SK-N-DZ (cell line): Measurements from ENCODE around the gene CLEC16A. TPM values are rescaled to one million over a fixed set of nuclear protein-coding genes. Genes with fewer than 3 reads are reported as not detected.
A peak's percentile ranks its signal among the peaks of the same experiment; 100 is the strongest.

Source experiments
- DNase-seq: peaks from one replicate; pipeline ENCODE4 v3.0.0-alpha.2; 2015; ENCODE audit warnings: low spot score
- polyA plus RNA-seq, 2 experiments: library from polyadenylated mRNA; depleted of rRNA; stranded (reverse); fragments of >200 nt; gene quantifications; 2 replicates each; pipeline ENCODE4 v1.2.3, GENCODE V29; 2014

The CLEC16A gene, protein sequence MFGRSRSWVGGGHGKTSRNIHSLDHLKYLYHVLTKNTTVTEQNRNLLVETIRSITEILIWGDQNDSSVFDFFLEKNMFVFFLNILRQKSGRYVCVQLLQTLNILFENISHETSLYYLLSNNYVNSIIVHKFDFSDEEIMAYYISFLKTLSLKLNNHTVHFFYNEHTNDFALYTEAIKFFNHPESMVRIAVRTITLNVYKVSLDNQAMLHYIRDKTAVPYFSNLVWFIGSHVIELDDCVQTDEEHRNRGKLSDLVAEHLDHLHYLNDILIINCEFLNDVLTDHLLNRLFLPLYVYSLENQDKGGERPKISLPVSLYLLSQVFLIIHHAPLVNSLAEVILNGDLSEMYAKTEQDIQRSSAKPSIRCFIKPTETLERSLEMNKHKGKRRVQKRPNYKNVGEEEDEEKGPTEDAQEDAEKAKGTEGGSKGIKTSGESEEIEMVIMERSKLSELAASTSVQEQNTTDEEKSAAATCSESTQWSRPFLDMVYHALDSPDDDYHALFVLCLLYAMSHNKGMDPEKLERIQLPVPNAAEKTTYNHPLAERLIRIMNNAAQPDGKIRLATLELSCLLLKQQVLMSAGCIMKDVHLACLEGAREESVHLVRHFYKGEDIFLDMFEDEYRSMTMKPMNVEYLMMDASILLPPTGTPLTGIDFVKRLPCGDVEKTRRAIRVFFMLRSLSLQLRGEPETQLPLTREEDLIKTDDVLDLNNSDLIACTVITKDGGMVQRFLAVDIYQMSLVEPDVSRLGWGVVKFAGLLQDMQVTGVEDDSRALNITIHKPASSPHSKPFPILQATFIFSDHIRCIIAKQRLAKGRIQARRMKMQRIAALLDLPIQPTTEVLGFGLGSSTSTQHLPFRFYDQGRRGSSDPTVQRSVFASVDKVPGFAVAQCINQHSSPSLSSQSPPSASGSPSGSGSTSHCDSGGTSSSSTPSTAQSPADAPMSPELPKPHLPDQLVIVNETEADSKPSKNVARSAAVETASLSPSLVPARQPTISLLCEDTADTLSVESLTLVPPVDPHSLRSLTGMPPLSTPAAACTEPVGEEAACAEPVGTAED
- 7.4 and 10.1 TPM in 2 replicates for polyA plus RNA-seq (2014; cell fraction: cytosol; rRNA removed)
- 7.2 and 9.7 TPM in 2 replicates for polyA plus RNA-seq (2014; cell fraction: nucleus; rRNA removed)

DNA sequence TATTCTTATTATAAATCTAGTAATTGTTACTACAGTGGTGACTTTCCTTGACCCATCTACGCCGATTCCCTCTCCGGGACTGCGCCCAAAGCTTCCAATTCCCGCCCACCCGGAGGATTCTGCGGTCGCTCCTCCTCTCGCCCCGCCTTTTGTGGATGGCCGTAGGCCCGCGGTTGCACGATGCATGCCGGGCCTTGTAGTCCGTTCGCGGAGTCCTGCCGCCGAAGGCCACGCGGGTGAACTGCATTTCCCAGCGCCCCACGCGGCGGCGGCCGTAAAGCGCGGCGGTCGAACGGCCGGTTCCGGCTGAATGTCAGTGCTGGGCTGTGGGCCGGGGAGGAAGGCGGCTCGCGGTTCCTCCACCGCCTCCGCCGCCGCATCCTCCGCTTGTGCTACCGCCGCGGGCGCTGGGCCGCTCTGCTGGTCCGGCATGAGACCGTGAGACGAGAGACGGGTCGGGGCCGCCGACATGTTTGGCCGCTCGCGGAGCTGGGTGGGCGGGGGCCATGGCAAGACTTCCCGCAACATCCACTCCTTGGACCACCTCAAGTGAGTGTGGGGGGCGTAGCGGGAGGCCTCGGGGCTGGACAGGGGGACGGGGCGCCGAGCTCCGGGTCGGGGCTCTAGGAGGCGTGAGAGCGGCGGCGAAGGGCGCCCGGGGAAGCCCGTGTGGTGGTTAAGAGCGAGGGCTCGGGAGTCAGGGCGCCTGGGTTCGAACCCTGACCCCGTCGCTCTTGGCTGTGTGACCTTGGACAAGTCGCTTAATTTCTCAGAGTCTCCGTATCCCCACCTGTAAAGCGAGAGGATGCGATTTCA is at the start of gene CLEC16A:
TSS of gene CLEC16A (plus strand) at position 316 of the 816 bp plus-strand sequence. CDS start at position 470, 154 bp downstream.
- DNase-seq, result peak; percentile 94

DNA sequence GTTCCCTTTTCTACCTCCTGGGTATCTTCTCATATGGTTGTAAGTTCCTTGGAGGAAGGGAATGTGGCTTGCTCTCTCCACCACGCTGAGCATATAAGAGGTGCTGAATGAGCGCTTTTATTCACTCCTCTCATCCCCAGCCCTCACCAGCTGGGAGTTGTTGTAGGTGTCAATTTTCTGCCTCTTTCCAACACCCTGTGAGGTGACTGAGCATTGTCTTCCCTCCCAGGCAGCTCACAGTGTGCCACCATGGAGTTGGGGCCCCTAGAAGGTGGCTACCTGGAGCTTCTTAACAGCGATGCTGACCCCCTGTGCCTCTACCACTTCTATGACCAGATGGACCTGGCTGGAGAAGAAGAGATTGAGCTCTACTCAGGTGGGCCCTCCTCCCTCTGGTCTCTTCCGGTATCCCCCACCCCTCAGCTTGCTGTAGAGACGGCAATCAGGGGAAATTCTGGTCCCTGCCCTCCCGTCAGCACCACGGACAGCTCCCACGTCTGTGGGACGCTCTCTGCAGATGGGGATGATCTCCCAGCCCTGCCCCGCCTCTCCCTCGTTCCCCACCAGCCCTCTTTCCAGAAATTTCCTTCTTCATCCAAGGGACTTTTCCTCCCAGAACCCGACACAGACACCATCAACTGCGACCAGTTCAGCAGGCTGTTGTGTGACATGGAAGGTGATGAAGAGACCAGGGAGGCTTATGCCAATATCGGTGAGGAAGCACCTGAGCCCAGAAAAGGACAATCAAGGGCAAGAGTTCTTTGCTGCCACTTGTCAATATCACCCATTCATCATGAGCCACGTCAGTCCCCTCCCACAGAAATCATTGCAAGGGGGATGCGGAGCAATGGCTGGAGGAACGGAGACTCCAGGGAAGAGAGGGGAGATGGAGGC is 49.1 kb upstream of the CLEC16A start:
- DNase-seq, result no peak

DNA sequence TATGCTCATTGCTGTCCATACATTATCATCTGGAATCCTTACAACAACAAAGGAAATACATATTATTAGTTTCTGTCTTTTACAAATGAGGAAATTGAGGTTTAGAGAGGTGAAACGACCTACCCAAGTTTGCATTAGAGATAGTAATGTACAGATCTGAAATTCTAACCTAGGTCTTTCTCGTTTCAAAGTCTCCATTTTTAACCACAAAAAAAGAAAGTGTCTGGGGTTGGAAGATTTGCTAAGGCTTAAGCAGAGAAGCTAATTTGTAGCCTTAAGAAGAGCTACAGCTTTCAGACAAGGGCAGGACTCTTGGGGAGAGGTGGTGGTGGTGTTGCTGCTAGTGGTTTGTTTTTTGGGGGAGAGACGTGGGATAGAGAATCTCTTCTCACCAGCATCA is 48.2 kb upstream of the CLEC16A start:
- DNase-seq, result no peak

DNA sequence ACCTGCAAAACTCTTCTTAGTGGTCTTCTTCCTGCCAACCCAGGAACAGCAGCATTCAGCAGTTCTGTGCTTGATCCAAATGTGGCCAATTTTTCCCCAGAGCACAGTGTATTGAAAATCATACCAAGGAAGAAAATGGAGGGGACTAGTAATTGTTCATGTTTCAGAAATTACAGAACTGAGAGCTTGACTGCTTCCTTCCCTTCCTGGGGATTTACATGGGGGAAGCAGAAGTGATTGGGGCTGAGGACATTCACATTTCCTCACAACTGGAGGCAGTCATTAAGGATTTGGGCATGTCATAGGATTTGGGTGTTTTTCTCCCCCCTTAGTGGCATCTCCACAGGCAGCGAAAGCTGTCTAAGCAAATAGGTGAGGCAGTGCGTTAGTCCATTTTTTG is 47.6 kb upstream of the CLEC16A start:
- DNase-seq, result no peak

DNA sequence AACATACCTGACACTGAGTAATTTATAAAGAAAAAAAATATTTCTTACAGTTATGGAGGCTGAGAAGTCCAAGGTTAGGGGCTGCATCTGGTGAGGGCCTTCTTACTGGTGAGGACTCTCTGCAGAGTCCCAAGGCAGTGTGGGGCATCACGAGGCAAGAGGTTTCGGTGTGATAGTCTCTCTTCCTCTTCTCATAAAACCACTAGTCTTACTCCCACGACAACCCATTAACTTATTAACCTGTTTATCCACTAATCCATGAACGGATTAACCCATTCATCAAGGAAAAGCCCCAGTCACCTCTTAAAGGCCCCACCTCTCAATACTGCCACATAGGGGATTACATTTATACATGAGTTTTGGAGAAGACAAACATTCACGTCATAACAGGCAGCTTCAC is 47.2 kb upstream of the CLEC16A start:
- DNase-seq, result no peak

DNA sequence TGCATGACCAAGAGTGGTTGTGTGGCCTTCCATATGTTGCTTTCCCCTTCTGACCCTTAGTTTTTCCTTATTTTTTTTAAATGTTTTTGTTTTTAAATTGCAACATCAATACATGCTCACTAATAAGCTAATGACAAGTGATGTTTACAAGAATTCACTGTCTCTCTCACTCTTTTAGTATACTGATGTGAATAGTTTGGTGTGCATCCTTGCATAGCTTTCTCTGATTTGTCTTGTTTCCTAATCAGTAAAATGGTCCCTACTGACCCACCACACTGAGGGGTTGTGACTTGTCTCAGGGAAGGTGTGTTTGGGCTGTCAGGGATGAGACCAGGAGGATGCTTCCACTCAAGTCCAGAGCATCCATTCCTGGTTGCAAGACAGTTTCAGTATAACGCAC is 41.4 kb upstream of the CLEC16A start:
- DNase-seq, result no peak

DNA sequence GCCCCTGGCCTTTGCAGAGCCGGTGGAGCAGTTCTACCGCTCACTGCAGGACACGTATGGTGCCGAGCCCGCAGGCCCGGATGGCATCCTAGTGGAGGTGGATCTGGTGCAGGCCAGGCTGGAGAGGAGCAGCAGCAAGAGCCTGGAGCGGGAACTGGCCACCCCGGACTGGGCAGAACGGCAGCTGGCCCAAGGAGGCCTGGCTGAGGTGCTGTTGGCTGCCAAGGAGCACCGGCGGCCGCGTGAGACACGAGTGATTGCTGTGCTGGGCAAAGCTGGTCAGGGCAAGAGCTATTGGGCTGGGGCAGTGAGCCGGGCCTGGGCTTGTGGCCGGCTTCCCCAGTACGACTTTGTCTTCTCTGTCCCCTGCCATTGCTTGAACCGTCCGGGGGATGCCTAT is 37.9 kb upstream of the CLEC16A start:
- DNase-seq, result no peak

DNA sequence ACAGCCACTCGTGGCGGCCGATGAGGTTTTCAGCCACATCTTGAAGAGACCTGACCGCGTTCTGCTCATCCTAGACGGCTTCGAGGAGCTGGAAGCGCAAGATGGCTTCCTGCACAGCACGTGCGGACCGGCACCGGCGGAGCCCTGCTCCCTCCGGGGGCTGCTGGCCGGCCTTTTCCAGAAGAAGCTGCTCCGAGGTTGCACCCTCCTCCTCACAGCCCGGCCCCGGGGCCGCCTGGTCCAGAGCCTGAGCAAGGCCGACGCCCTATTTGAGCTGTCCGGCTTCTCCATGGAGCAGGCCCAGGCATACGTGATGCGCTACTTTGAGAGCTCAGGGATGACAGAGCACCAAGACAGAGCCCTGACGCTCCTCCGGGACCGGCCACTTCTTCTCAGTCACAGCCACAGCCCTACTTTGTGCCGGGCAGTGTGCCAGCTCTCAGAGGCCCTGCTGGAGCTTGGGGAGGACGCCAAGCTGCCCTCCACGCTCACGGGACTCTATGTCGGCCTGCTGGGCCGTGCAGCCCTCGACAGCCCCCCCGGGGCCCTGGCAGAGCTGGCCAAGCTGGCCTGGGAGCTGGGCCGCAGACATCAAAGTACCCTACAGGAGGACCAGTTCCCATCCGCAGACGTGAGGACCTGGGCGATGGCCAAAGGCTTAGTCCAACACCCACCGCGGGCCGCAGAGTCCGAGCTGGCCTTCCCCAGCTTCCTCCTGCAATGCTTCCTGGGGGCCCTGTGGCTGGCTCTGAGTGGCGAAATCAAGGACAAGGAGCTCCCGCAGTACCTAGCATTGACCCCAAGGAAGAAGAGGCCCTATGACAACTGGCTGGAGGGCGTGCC is 37.2 kb upstream of the CLEC16A start:
- no peak for DNase-seq

DNA sequence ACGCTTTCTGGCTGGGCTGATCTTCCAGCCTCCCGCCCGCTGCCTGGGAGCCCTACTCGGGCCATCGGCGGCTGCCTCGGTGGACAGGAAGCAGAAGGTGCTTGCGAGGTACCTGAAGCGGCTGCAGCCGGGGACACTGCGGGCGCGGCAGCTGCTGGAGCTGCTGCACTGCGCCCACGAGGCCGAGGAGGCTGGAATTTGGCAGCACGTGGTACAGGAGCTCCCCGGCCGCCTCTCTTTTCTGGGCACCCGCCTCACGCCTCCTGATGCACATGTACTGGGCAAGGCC is 36.7 kb upstream of the CLEC16A start:
- no peak for DNase-seq

DNA sequence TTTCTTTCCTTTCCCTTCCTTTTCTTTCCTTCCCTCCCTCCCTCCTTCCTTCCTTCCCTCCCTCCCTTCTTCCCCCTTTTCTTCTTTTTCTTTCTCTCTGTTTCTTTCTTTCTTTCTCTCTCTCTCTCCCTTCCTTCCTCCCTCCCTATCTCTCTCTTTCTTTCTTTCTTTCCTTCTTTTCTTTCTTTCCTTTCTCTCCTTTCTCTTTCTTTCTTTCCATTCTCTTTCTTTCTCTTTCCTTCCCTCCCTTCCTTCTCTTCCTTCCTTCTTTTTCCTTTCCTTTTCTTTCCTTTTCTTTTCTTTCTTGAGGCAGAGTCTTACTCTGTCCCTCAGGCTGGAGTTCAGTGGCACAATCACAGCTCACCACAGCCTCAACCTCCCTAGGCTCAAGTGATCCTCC is 33.1 kb upstream of the CLEC16A start:
- no peak for DNase-seq

DNA sequence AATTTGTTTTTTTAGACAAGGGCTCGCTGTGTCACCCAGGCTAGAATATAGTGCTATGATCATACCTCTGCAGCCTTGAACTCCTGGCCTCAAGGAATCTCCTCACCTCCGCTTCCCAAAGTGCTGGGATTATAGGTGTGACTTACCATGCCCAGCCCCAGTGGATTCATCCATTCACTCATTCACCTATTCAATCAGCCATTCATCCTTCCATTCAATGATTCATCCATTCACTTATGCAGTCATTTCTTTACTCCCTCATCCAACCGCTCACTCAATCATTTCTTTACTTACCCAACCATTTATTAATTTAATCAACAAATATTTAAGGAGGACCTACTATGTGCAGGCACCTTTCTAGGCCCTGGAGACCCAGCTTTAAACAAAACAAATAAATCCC is 27.8 kb upstream of the CLEC16A start:
- DNase-seq, result no peak

DNA sequence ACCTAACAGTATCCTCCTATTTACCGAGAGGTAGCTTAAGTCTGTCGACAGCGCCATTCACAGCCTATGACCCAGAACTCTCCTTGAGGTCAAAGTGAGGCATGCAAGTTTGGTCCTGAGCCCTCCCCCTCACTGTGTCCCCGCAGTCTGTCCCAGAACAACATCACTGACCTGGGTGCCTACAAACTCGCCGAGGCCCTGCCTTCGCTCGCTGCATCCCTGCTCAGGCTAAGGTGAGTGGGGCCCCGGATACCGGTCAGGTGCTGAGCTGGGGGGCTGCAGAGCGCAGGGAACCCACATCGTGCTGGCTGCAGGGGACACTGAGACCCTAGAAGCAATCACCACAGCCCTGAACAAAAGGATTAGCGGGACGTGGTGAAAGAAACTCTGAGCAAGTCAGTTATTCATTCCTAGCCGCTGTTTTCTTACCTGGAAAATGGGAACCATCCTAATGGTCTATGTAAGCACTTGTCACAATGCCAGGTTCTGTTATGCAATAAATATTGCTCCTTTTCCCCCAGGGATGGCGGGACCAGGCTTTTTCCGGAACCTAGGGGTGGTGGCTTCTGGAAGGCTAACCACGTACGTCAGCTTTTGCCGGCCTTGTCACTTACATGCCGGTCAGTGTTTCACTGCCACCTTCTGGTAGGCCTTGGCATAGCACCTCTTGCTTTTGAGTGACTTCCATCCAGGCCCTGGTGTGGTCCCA is 25.9 kb upstream of the CLEC16A start:
- peak; percentile 91 for DNase-seq

DNA sequence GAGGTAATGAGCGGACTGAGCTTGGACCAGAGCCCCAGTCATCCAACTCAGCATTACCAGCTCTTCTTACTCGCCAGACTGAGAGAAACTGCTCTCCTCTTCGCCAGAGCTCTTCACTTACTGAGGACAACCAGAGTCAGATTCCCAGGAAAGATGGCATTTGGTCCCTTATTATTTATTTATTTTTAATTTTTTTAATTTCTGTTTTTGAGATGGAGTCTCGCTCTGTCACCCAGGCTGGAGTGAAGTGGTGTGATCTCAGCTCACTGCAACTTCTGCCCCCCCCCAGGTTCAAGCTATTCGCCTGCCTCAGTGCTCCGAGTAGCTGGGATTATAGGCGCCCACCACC is 25.4 kb upstream of the CLEC16A start:
- DNase-seq, result no peak

DNA sequence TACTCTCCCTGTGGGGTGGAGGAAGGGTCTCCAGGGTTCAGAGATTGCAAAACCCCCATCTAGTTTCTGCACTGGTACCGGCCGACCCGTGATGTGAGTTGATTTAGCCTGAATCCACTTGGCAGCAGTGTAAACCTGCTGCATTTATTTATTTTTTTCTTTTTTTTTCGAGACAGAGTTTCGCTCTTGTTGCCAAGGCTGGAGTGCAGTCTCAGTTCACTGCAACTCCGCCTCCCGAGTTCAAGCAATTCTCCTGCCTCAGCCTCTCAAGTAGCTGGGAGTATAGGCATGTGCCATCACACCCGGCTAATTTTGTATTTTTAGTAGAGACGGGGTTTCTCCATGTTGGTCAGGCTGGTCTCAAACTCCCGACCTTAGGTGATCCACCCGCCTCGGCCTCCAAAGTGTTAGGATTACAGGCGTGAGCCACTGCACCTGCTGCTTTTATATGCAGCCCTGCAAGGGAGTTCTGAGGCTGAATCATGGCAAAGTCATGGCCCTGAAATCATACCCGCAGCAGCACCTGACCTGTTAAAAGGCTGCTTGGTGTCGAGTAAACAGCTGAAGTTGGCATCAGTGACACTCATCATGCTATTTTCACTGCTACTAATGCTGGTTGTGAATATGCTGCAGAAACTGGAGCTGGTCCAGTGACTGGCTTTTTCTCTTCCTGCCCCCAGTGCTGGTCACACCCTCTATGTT is 23.5 kb upstream of the CLEC16A start:
- DNase-seq, result no peak

DNA sequence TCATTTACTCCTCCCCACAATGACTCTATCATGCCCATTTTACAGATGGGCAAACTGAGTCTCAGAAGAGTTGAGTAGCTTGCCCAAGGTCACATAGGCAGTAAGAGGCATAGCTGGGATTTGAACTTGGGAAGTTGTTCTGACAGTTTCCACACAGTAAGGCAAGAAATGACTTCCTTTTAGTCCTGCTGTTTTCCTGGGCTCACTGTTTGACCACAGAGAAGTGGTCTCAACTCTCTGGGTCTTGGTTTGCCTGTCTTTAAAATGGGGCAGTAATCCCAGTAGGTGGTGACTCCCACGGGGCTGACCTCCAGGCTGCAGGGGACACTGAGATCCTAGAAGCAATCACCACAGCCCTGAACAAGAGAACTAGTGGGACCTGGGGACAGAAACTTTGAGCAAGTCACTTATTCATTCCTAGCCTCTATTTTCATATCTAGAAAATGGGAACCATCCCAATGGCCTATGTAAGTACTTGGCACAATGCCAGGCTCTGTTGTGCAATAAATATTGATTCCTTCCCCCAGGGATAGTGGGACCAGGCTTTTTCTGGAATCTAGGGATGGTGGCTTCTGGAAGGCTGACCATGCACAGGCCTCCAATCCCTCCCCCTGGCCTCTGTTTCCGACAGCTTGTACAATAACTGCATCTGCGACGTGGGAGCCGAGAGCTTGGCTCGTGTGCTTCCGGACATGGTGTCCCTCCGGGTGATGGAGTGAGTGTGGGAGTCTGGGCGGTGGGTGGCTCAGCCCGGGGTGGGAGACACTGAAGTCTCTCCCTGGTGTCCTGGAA is 22.6 kb upstream of the CLEC16A start:
- no peak for DNase-seq

DNA sequence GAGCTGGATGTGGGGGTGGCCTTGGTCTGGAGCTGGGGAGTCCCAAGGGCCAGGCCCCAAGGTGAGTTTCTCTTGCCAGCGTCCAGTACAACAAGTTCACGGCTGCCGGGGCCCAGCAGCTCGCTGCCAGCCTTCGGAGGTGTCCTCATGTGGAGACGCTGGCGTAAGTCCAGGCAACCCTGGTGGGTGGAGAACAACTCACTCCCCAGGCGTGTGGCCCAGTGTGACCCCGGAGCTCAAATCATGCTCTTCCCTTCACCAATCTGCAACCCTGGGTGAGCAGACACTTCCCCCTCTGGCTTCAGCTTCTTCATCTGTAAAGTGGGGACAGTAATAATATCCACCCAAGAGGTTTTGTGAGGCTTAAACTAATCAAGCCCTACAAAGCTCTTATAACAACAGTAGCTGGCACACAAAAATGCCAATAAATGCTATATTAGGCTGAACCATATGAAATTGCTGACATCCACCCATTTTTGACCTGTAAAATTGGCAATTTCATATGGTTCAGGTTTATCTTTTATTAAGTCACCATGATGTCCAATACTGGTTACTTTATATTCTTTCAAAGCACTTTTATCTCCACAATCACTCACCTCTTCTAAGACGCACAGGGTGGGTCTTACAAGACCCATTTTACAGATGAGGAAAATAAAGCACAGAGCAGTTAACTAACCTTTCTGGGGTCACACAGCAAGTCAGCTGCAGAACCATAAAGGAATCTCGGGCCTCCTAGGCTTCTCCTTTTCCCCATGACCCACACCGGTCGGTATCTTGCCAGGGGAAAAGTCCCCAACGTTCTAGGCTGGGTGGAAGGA is 21.8 kb upstream of the CLEC16A start:
- DNase-seq, result no peak
